CD4-positive, alpha-beta memory T cell (primary cell): ENCODE data around the gene MYH7B. TPM values are rescaled to one million over a fixed set of nuclear protein-coding genes. Genes with fewer than 3 reads are reported as not detected.

ENCODE experiments used
- CTCF ChIA-PET: fragments of 350-600 bp; sonication (Branson Sonifier 250); formaldehyde crosslinking; loops from one replicate; lab custom pipeline; 2021; ENCODE audit warnings: inconsistent platforms; ENCODE audit not compliant: partially characterized antibody; lab: Charles Lee
- POLR2A ChIA-PET: fragments of 350-600 bp; sonication (Branson Sonifier 250); formaldehyde crosslinking; loops from one replicate; lab custom pipeline; 2021; ENCODE audit not compliant: partially characterized antibody; lab: Charles Lee
- DNase-seq, 5 donors: peaks; one replicate each; pipeline versions ENCODE4 v3.0.0 to v3.0.0-alpha.2; 2020 to 2022; ENCODE audit warnings: mixed read lengths in 1 of 5
- H3K27ac ChIP-seq: one replicate; pipeline ENCODE4 v1.7.0; 2013; ENCODE audit warnings: low read depth, low read length
- H3K27me3 ChIP-seq: 2 replicates; pipeline ENCODE4 v1.7.0; 2013; ENCODE audit warnings: mild to moderate bottlenecking, low read length, moderate library complexity; ENCODE audit not compliant: insufficient read depth
- H3K36me3 ChIP-seq: 2 replicates; pipeline ENCODE4 v1.7.0; 2013; ENCODE audit warnings: mild to moderate bottlenecking, low read length, moderate library complexity; ENCODE audit not compliant: insufficient read depth
- H3K4me1 ChIP-seq: 2 replicates; pipeline ENCODE4 v1.7.0; 2013; ENCODE audit warnings: mild to moderate bottlenecking, low read length, moderate library complexity; ENCODE audit not compliant: insufficient read depth
- H3K4me3 ChIP-seq, 2 donors: one replicate each; pipeline ENCODE4 v1.7.0; 2013; ENCODE audit warnings: low read length in 2 of 2, mild to moderate bottlenecking in 1 of 2
- H3K9me3 ChIP-seq, 2 donors: one replicate each; pipeline ENCODE4 v1.7.0; 2013; ENCODE audit warnings: low read length in 2 of 2, control low read depth in 1 of 2; ENCODE audit not compliant: control insufficient read depth in 1 of 2
- H3K27ac Mint-ChIP-seq, 7 donors: one replicate each; pipeline ENCODE4 v1.8.0; 2020 to 2021; ENCODE audit warnings: mixed read lengths in 7 of 7, mild to moderate bottlenecking in 6 of 7, inconsistent platforms in 3 of 7, moderate library complexity in 3 of 7
- H3K27me3 Mint-ChIP-seq, 2 donors: one replicate each; pipeline ENCODE4 v1.8.0; 2020 to 2021; ENCODE audit warnings: mixed read lengths in 2 of 2
- H3K36me3 Mint-ChIP-seq, 2 donors: one replicate each; pipeline ENCODE4 v1.8.0; 2020 to 2021; ENCODE audit warnings: mixed read lengths in 2 of 2, inconsistent platforms in 1 of 2, mild to moderate bottlenecking in 1 of 2
- H3K4me1 Mint-ChIP-seq, 4 donors: one replicate each; pipeline ENCODE4 v1.8.0; 2020 to 2021; ENCODE audit warnings: mixed read lengths in 4 of 4, mild to moderate bottlenecking in 1 of 4
- H3K4me3 Mint-ChIP-seq, 8 donors: one replicate each; pipeline ENCODE4 v1.8.0; 2020 to 2021; ENCODE audit warnings: mixed read lengths in 8 of 8, mild to moderate bottlenecking in 7 of 8, moderate library complexity in 6 of 8, inconsistent platforms in 3 of 8
- H3K9me3 Mint-ChIP-seq, 8 donors: one replicate each; pipeline ENCODE4 v1.8.0; 2020 to 2021; ENCODE audit warnings: mixed read lengths in 8 of 8, mild to moderate bottlenecking in 5 of 8, inconsistent platforms in 3 of 8, moderate library complexity in 1 of 8
- intact Hi-C: fragments of 100-400 bp; cut with micrococcal nuclease; formaldehyde crosslinking; loops from one replicate; pipeline ENCODE4 v1.15.1; 2023
- microRNA-seq: library from miRNA; unstranded; fragments of <30 nt; microRNA quantifications from one replicate; pipeline ENCODE4 v1.2.0, GENCODE V29; 2021; ENCODE audit warnings: borderline replicate concordance, borderline number of aligned reads, borderline microRNAs expressed, mixed read lengths
- polyA plus RNA-seq, 2 donors: library from polyadenylated mRNA; unstranded; fragments of 300-500 nt; fragmentation: Illumina TruSeq; gene quantifications; one replicate each; pipeline ENCODE4 v1.2.3, GENCODE V29; 2021
- total RNA-seq, 2 experiments: library from RNA; stranded (reverse); gene quantifications; one replicate each; pipeline ENCODE4 v1.2.3, GENCODE V29; 2021

MYH7B gene
- total and polyA plus RNA-seq, 4 experiments from 2014 or later: 0.32 to 0.47 (median 0.39) TPM; not detected in 1

GRCh38 chr20:35002426-35003210, 47.0 kb downstream of the MYH7B start:
- Mint-ChIP-seq H3K4me1 (peaks cover 2 to 8% (median 5%) of the 10 kb centered on the region in 4 donors), H3K9me3 (peaks cover 0 to 3% (median 0%) of the 10 kb centered on the region in 8 donors), H3K27ac (peak overlapping the region in 1 of 7 donors; percentile 51), H3K36me3 (peaks cover 36 to 80% of the 10 kb centered on the region in 2 donors), H3K27me3 (no peaks in the 10 kb centered on the region), H3K4me3 (no peak overlapping the region)
- no peak for DNase-seq
- no peaks in the 10 kb centered on the region for H3K4me1 ChIP-seq
- ChIA-PET CTCF (no interaction called here), POLR2A (no interaction called here)
- no peak overlapping the region for H3K27ac ChIP-seq
- H3K27me3 ChIP-seq: no peaks in the 10 kb centered on the region
- no peak overlapping the region for H3K4me3 ChIP-seq
- no peaks in the 10 kb centered on the region for H3K9me3 ChIP-seq
- H3K36me3 ChIP-seq: peaks cover 60% of the 10 kb centered on the region
- intact Hi-C loops: no loop called here

DNA sequence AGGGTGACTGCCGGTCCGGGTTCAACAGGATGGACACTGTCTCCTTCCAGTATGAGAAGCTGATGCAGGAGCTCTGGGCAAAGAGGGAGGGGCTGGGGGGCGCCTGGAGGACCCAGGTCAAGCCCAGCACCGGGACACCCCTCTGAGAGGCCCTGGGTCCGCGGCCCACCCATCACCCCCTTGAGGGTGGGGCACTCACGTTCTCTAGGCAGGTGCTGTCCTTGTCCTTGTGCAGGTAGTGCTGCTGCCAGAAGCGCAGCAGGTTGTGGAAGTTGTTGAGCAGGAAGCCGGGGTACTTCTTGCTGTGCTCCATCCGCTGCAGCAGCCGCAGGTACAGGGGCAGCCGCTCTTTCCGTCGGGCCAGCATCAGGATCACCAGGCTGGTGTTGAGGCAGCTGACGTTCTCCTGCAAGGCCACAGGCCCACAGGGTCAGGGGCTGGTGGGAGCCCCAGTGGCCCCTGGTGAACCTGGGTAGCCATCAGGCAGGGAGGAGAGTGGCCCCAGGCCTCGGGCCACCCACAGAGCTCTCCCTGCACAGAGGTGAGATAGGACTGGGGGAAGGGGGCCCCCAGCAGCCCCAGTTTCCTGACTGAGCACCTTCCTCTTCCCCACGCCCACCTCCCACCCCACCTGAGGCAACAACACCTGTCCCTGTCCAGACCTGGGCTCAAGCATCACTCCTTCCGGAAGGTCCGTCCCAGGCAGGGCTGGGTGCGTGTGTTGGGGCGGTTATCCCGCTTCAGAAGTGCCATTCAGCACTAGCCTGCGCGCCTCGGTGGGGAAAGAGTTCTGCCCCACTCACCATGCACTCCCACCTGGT, 47.8 kb downstream of the MYH7B start:
- no peak overlapping the region for H3K4me3 Mint-ChIP-seq
- peaks cover 38 to 80% of the 10 kb centered on the region in 2 donors for H3K36me3 Mint-ChIP-seq
- H3K4me1 Mint-ChIP-seq: peaks cover 0 to 3% (median 0%) of the 10 kb centered on the region in 4 donors
- H3K27ac Mint-ChIP-seq: peak overlapping the region in 1 of 7 donors; percentile 36
- Histone ChIP-seq H3K27me3 (no peaks in the 10 kb centered on the region), H3K27ac (no peak overlapping the region), H3K4me3 (no peak overlapping the region), H3K4me1 (no peaks in the 10 kb centered on the region), H3K36me3 (peaks cover 66% of the 10 kb centered on the region), H3K9me3 (no peaks in the 10 kb centered on the region)
- no peaks in the 10 kb centered on the region for H3K27me3 Mint-ChIP-seq
- ChIA-PET CTCF (no interaction called here), POLR2A (no interaction called here)
- no peak for DNase-seq
- peaks cover 0 to 3% (median 0%) of the 10 kb centered on the region in 8 donors for H3K9me3 Mint-ChIP-seq
- intact Hi-C loops: no loop called here

DNA sequence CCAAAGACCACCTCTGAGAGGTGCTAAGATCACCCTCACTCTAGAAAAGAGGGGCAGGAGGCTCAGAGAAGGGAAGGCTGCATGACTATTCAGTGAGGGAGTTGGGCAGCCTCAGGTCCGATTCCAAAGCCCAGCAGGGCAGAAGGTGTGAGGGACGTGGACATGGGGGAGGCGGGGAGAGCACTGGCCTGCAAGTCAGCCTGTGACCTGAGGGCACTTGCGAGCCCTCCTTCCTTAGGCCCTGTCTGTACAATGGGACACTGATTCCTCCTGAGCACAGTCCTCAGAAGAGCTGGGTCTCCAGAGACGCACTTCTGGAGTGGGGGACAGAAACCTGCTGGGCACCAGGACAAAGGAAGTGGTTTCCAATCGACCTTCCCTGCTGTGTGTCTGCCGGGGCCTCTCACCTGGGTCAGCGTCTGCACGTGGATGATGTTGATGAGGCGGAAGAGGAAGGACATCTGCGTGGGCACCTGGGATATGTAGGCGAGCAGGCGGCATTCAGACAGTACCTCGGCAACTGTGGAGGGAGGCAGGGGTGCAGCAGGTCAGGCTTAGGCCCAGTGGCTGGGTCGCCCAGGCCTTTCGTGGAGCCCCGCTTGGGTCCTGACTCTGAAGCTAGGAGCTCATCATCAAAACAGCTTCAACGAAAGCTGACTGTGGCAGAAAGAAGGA, 48.5 kb downstream of the MYH7B start:
- no peak overlapping the region for H3K27ac ChIP-seq
- Mint-ChIP-seq H3K9me3 (no peaks in the 10 kb centered on the region), H3K36me3 (peaks cover 41 to 80% of the 10 kb centered on the region in 2 donors), H3K27me3 (no peaks in the 10 kb centered on the region), H3K4me1 (no peaks in the 10 kb centered on the region), H3K4me3 (no peak overlapping the region), H3K27ac (peak overlapping the region in 1 of 7 donors; percentile 17)
- no peaks in the 10 kb centered on the region for H3K27me3 ChIP-seq
- intact Hi-C loops: no loop called here
- no peak for DNase-seq
- CTCF ChIA-PET: no interaction called here
- peaks cover 73% of the 10 kb centered on the region for H3K36me3 ChIP-seq
- no peaks in the 10 kb centered on the region for H3K4me1 ChIP-seq
- POLR2A ChIA-PET: no interaction called here
- H3K9me3 ChIP-seq: no peaks in the 10 kb centered on the region
- H3K4me3 ChIP-seq: no peak overlapping the region

- Histone ChIP-seq H3K36me3 (peaks cover 80% of the 10 kb centered on the region), H3K27me3 (no peaks in the 10 kb centered on the region), H3K4me1 (no peaks in the 10 kb centered on the region), H3K27ac (no peak overlapping the region), H3K9me3 (no peaks in the 10 kb centered on the region), H3K4me3 (no peak overlapping the region)
- no peak for DNase-seq
- Mint-ChIP-seq H3K9me3 (no peaks in the 10 kb centered on the region), H3K36me3 (peaks cover 38 to 83% of the 10 kb centered on the region in 2 donors), H3K27ac (peak overlapping the region in 1 of 7 donors; percentile 11), H3K4me1 (no peaks in the 10 kb centered on the region), H3K27me3 (no peaks in the 10 kb centered on the region), H3K4me3 (no peak overlapping the region)
- ChIA-PET POLR2A (no interaction called here), CTCF (interaction anchor here (1.2 kb wide), 1 partner anchor 132 kb away, joined by 3 read pairs; the partner anchor contains the start of gene GGT7)
- intact Hi-C loops: no loop called here
Measured at GRCh38 chr20:35004749-35005462, 49.2 kb downstream of the MYH7B start.

Small RNA genes lying within 50 kb of the gene (microRNA-seq; reads per million reads assigned to microRNA genes)
- gene MIR499A (not detected), gene MIR499B (not detected)

Other genes with a start within 250 kb of the MYH7B start
- gene NCOA6, start 130.2 kb upstream of the MYH7B start, total RNA-seq: 10 to 100 TPM; 29.5 to 29.9 TPM
- gene NCOA6, start 130.2 kb upstream of the MYH7B start, polyA plus RNA-seq: 10 to 100 TPM in 1 of 2 donors, under 1 TPM in 1; 0.60 to 12.9 TPM
- 10 to 100 TPM; 35.3 to 37.2 TPM for gene GGT7, start 83.0 kb upstream of the MYH7B start, total RNA-seq
- 1 to 10 TPM; 2.0 to 5.7 TPM for gene GGT7, start 83.0 kb upstream of the MYH7B start, polyA plus RNA-seq
- gene ACSS2, start 79.3 kb upstream of the MYH7B start, total RNA-seq: 10 to 100 TPM; 19.8 to 24.3 TPM
- 10 to 100 TPM; 11.4 to 14.1 TPM for gene ACSS2, start 79.3 kb upstream of the MYH7B start, polyA plus RNA-seq
- gene GSS, start 62 bp upstream of the MYH7B start, total RNA-seq: 10 to 100 TPM; 41.0 to 43.3 TPM
- gene GSS, start 62 bp upstream of the MYH7B start, polyA plus RNA-seq: 10 to 100 TPM; 32.2 to 38.6 TPM
- gene TRPC4AP, start 136.9 kb downstream of the MYH7B start, total RNA-seq: 10 to 100 TPM; 61.2 to 63.0 TPM
- gene TRPC4AP, start 136.9 kb downstream of the MYH7B start, polyA plus RNA-seq: 10 to 100 TPM; 64.5 to 81.6 TPM
- 10 to 100 TPM; 27.2 to 27.6 TPM for gene EDEM2, start 191.5 kb downstream of the MYH7B start, total RNA-seq
- 10 to 100 TPM; 52.1 to 62.1 TPM for gene EDEM2, start 191.5 kb downstream of the MYH7B start, polyA plus RNA-seq
- gene PROCR, start 216.2 kb downstream of the MYH7B start, total RNA-seq: under 1 TPM; 0.42 to 0.61 TPM
- 1 to 10 TPM; 1.9 to 3.6 TPM for gene PROCR, start 216.2 kb downstream of the MYH7B start, polyA plus RNA-seq